Nephron (organoid): ENCODE results near the gene OR51L1.

Source experiments
- H3K27ac Mint-ChIP-seq, 3 experiments: 2 replicates each; pipeline ENCODE4 v1.8.0; 2020; ENCODE audit warnings: mixed read lengths in 3 of 3, mild to moderate bottlenecking in 2 of 3, moderate library complexity in 1 of 3
- H3K27me3 Mint-ChIP-seq: 2 replicates; pipeline ENCODE4 v1.8.0; 2021; ENCODE audit warnings: low read depth, mild to moderate bottlenecking, moderate library complexity, mixed read lengths
- H3K36me3 Mint-ChIP-seq: 2 replicates; pipeline ENCODE4 v1.8.0; 2020; ENCODE audit warnings: low read depth, mixed read lengths
- H3K4me1 Mint-ChIP-seq: 2 replicates; pipeline ENCODE4 v1.8.0; 2020; ENCODE audit warnings: mixed read lengths
- H3K4me3 Mint-ChIP-seq, 3 experiments: 2 replicates each; pipeline ENCODE4 v1.8.0; 2020; ENCODE audit warnings: mild to moderate bottlenecking in 3 of 3, mixed read lengths in 3 of 3, moderate library complexity in 2 of 3
- H3K9me3 Mint-ChIP-seq: 2 replicates; pipeline ENCODE4 v1.8.0; 2020; ENCODE audit warnings: mixed read lengths
- TF ChIP-seq, protein P1 (sequence below), 3 experiments: fragments of 200-600 bp; sonication (generic); IDR thresholded peaks; one replicate each; pipeline ENCODE4 v1.5.0; 2021; ENCODE audit warnings: antibody characterized with exemption in 3 of 3; ENCODE audit not compliant: unreplicated experiment in 3 of 3

OR51L1 gene

GRCh38 chr11:5046754-5047330 is 52.2 kb downstream of the OR51L1 start:
- Mint-ChIP-seq H3K27me3 (no peaks in the 10 kb centered on the region), H3K9me3 (no peaks in the 10 kb centered on the region), H3K27ac (no peak overlapping the region), H3K36me3 (no peaks in the 10 kb centered on the region), H3K4me1 (no peaks in the 10 kb centered on the region), H3K4me3 (no peak overlapping the region)
- TF ChIP-seq, protein P1, sequence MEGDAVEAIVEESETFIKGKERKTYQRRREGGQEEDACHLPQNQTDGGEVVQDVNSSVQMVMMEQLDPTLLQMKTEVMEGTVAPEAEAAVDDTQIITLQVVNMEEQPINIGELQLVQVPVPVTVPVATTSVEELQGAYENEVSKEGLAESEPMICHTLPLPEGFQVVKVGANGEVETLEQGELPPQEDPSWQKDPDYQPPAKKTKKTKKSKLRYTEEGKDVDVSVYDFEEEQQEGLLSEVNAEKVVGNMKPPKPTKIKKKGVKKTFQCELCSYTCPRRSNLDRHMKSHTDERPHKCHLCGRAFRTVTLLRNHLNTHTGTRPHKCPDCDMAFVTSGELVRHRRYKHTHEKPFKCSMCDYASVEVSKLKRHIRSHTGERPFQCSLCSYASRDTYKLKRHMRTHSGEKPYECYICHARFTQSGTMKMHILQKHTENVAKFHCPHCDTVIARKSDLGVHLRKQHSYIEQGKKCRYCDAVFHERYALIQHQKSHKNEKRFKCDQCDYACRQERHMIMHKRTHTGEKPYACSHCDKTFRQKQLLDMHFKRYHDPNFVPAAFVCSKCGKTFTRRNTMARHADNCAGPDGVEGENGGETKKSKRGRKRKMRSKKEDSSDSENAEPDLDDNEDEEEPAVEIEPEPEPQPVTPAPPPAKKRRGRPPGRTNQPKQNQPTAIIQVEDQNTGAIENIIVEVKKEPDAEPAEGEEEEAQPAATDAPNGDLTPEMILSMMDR (IDR thresholded peaks at IDR 0.05; ENCODE audit: unreplicated experiment in 3 of 3) = no peak
